ENCODE measurements around the gene CBX4.

- TF ChIP-seq CTCF (IDR thresholded peaks at IDR 0.05) (no peak), CREB1 (CRISPR knock-in tag; IDR thresholded peaks at IDR 0.05) (no peak), RELA (CRISPR knock-in tag; IDR thresholded peaks at IDR 0.05; ENCODE audit: borderline replicate concordance) (0 out of 2 replicates have a peak, but pooled peaks have one; percentile 58), KAT7 (CRISPR knock-in tag; IDR thresholded peaks at IDR 0.05; ENCODE audit: borderline replicate concordance) (peak; percentile 64; the same call in 1 of the 2 replicates), E2F1 (CRISPR knock-in tag; IDR thresholded peaks at IDR 0.05) (no peak), CBFB (CRISPR knock-in tag; IDR thresholded peaks at IDR 0.05; ENCODE audit: low read depth) (no peak), JAZF1 (CRISPR knock-in tag; IDR thresholded peaks at IDR 0.05) (no peak)
- TF ChIP-seq, protein P1, sequence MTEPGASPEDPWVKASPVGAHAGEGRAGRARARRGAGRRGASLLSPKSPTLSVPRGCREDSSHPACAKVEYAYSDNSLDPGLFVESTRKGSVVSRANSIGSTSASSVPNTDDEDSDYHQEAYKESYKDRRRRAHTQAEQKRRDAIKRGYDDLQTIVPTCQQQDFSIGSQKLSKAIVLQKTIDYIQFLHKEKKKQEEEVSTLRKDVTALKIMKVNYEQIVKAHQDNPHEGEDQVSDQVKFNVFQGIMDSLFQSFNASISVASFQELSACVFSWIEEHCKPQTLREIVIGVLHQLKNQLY (CRISPR knock-in tag; IDR thresholded peaks at IDR 0.05), result no peak
- TF ChIP-seq, protein P2, sequence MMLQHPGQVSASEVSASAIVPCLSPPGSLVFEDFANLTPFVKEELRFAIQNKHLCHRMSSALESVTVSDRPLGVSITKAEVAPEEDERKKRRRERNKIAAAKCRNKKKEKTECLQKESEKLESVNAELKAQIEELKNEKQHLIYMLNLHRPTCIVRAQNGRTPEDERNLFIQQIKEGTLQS (CRISPR knock-in tag; conservative IDR thresholded peaks at IDR 0.05), result no peak
Observed at GRCh38 chr17:79803997-79804855, 35.0 kb downstream of the CBX4 start.

Data from WTC11 (cell line).